SIG-M5 treated with dmso at 0.1 percent for 504 hours (cell line): ENCODE data around the gene UROS.

ENCODE experiments used
- DNase-seq: peaks from one replicate; lab custom pipeline; 2025; ENCODE audit not compliant: unreplicated experiment; lab: John Stamatoyannopoulos, UW

The UROS gene

DNA sequence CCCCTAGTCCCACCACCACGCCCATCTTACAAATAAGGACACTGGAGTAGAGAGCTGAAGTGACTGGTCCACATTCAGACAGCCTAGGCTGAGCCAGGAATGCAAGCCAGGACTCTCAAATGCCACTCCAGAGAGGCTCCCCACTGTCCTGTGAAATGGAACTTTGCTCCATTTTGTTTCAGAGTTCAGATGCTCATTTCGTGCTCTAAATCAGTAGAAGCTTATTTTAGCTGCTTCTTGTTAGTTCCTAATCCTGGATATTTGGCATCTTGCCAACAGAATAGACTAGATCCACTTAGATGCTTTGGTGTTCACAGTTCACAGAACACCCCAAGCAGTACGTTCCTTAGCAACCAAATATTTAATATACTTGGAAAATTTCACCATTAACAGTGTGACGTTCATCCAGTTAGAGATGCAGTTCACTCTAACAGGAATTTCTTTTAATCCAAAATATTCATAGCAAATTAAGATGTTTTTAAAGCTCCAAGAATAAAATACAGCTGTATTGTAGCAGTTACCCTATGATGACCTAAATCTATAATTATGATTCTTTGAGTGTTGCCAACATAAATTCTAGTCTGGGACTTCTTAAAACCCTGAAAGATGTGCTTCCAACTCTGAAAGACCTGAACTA, 54.7 kb downstream of the UROS start:
- DNase-seq = no peak

DNA sequence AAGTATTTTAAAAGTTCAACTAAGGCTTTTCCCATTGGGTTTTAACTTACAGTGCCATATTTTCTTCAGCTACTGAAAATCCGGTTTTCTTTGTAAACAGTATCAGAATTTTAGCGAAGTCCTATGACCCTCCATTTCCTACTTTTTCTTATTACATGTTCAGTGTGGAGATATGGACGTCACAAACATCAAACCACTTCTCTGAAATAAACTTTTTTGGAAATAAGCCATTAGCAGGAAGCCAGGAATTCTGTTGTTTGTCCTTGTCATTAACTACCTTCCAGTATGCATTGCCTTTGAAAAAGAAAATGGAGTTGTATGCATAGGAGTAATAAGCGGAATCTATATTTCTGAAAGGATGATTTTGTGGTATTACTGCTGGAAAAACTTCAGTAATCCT, 56.5 kb downstream of the UROS start:
- DNase-seq = no peak

DNA sequence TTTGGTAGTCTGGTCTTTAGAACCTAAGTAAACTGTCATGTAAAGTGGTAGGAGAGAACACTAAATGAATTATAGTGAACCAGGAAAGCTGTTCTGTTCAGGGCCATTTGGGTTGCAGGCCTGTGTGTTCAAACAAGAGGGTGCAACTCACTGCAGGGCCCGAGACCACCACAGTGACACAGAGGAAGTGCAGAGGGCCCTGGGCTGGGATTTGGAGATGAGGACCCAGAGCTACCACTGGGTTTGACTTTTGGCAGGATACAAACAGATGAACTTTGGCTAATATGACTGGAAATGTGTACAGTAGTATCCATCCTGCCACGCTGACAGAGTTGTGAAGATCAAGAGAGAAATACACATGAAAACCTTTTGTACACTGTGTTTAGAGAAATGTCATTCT, 57.2 kb downstream of the UROS start:
- no peak for DNase-seq

DNA sequence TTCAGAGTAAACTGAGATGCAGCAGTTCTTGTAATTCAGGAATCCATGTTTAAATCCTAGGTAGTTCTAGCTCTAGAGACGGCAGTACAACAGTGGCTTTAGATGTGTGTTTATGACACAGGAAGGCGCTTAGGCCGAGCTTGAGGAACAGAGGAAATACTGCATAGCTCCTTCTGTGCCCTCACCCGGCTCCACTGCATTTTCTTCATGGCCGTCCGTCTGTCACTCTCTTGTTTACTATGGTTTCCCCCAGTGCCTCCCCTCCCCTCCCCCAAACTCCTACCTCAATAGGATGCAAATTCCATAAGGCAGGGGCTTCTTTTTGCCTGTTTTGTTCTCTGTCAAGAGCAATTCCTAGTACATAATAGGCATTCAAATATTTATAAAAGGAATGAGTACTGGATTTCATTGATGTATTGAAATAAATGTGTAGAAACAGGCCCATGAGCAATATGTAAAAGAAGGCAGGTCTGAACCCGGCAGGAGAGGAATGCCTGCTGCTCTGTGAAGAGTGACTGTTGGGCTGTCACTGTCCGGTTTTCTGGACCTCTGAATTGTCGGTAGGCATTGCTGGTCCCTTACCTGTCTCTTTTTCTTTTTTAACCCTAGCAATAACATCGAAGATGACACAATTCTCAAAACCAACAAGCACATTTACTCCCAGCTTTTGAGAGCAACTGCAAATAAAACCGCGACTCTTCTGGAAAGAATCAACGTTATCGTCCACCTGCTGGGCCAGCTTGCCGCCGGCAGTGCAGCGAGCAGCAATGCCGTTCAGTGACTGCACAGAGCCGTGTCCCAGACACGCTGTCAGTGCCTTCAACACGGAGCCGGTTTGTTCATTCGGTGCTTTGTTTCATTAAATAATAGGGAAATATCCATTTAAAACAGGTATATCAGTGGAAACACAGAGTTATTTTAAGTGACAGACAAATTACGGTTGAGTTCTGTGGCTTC, 60.1 kb downstream of the UROS start:
- no peak for DNase-seq

DNA sequence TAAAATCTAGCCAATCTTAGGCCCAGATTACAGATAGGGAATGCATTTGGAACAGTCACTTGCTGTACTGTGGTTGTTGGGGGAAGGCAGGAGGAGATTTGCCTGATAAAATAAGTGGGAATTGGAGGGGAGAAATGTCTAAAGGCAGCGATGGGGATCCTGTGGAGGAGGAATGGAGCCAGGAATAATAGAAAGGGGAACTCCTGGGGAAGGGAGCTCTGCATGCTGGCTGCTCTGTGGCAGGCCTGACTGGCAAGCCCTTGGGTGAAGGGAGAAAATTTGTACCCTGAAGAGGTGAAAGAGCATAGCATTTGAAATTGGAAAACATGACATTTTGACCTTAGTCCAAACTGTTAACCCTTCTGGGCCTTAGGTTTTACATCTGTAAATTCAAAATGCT, 61.1 kb downstream of the UROS start:
- DNase-seq = no peak

DNA sequence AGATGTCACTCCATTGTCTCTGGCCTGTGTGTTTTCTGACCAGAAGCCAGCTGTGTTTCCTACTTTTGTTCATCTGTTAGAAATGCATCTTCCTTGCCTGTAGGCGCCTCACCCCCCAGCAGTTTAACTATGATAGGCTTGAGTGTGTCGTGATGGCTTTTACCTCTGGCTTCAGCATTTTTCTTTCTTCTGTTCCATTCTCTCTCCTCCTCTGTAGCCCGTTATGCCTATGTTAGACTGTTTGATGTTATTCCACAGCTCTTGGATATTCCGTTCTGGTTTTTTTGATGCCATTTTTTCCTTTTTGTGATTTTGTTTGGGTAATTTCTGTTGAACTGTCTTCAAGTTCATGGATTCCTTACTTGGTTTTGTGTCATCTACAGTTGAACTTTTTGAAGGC, 65.3 kb downstream of the UROS start:
- no peak for DNase-seq

DNA sequence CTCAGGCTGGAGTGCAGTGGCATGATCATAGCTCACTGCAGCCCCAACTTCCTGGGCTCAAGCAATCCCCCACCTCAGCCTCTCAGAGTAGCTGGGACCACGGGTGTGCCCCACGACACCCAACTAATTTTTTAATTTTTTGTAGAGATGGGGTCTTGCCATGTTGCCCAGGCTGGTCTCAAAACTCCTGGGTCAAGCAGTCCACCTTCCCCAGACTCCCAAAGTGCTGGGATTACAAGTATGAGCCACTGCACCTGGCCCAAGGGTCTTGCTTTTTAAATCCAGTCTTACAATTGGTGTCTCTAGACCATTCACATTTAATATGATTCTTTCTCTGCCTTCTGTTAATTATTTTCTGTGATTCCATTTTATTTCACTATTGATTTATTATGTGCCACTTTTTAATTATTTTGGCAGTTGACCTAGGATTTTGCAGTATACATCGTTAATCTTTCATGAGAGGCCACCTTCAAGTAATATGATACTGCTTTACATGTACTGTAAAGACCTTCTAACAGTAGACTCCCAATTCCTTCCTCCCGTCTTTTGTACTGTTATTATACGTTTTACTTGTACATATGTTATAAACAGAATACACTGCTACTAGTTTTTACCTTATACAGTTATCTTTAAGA, 66.1 kb downstream of the UROS start:
- DNase-seq = no peak

DNA sequence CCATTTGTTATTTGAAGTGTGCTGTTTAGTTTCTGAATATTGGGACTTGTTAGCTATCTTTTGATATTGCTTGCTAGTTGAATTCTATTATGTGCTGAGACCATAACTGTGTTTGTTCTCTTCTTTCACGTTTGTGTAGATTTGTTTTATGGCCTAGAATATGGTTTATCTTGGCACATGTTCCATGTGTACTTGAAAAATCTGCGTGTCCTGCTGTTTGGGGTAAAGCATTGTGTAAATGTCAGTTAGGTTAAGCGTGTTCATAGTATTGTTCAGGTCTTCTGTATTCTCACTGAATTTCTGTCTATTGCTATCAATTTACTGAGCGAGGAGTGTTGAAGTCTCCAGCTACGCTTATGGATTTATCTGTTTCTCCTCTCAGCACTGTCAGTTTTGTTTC, 66.9 kb downstream of the UROS start:
- no peak for DNase-seq

DNA sequence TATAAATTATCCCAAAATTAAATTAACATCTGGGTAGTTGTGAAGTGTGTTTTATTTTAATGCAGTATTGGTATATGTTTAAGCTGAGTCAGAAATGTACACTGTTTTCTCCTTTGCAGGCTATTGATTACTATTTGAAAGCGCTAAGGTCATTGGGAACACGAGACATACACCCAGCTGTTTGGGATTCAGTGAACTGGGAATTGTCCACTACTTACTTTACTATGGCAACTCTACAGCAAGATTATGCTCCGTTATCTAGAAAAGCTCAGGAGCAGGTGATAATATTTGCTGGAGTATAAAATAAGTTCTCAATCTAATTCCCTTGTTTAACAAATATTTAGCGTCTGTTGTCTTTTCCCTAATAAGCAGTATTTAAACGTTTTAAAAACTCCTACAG, 75.6 kb downstream of the UROS start:
- no peak for DNase-seq

DNA sequence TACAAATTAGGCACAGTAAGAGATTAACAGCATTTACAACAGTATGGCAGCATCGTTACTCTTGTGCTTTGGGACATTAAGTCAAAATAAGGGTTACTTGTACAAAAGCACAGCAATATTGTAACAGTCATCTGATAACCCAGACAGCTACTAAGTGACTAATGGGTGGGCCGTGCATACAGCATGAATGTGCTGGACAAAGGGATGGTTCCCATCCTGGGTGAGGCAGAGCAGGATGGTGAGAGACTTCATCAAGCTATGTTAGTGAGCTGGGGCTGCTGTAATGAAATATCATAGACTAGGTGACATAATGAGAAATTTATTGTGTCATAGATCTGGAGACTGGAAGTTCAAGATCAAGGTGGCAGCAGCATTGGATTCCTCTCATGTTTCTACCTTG, 78.1 kb downstream of the UROS start:
- no peak for DNase-seq

DNA sequence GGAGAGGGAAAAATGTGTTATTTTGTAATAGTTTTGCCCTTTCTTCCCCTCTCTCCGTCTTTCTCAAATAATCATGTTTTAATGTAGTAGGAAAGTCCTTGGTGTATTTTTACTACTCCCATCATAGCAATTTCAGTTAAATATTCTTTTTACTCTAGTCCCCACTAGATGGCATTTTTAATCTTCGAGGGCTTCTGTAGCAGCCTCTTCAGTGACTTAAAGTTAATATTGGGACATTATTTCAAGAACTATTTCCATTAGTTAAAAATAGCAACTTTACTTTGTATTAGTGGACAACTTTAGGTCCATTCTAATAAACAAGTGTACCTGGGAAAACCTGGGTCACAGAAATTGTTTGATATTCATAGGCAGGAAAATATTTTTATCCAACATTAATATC, 80.6 kb downstream of the UROS start:
- DNase-seq = peak; percentile 3

DNA sequence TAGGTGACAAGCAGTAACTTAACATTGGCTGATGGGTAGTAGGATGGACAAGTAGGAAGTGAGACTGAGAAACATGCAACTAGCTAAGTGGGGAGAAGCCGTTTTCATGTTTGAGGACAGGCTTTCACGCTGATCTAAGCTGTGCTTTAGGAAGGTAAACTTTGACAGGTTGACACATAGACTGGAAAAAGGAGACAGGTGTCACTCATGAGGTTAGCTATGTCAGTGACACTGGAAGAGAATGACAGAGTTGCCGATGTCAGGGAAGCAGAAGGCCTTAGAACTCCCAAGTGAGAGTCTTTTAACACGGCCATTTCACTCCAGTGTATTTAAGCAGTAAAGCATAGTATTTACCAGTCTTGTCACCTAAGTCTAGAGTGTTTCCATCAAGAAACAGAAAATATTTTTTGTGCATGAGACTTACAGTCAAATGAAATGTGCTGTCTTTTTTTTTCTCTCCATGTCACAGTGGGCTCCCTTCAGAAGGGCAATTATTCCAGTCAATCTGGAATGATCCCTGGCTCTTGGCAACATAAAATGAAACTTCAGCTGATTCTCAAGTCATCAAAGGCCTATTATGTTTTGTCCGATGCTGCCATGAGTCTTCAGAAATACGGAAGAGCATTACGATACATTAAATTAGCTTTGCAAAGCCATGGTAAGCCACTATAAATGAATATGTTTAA, 82.9 kb downstream of the UROS start:
- DNase-seq = no peak
